SIG-M5 treated with dmso at 0.1 percent for 504 hours (cell line): ENCODE measurements around the gene KHDC4.

Source experiments
- DNase-seq: peaks from one replicate; lab custom pipeline; 2025; ENCODE audit not compliant: unreplicated experiment; lab: John Stamatoyannopoulos, UW

KHDC4 gene

DNA sequence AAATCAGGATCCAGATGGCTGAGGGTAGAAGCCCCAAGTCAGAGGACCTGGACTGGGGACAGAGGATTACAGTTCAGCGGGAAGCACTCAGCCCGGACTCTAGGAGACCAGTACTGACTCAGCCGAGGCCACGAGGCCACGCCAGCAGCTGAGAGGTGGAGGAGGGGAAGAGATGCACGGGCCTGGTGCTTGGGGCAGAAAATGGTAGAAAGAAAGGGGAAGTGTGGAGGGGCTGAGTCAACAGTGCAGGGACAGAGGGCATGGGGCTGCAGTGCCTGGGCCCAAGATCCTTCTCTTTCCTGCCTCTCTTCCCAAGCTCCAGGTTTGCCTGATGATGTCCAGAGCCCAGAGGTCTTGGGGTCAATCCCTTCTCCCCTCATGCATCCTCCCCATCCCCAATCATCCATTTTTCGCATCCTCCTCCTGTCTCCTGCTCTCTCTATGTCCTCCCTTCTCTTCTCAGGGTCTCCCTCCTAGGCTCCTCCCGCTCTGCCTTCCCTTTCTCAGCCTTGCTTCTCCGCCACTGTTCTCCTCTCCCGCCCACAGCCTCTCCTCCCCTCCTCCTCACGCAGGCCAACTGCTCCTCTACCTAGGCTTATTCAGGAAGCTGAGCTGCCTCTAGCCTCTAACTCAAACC lies 36.4 kb upstream of the KHDC4 start:
- peak; percentile 97 for DNase-seq

DNA sequence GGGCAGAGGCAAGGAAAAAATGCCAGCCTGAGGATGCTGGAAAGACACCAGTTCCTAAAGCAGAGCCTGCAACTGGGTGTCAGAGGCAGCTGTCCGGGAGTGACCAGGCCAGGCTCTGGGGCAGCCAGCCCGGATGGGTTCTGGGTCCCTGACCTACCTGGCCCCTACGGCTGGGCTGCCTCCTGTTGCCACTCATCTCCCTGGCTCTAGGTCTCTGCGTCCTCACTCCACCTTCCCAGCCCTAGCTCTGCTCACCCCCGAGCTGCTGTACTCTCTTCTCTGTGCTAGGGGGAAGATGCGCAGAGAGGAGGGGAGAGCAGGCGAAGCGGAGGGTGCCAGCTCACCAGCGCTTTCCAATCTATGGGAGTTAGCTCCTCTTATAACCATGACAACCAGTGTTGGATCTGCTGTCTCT lies 35.2 kb upstream of the KHDC4 start:
- DNase-seq = no peak

DNA sequence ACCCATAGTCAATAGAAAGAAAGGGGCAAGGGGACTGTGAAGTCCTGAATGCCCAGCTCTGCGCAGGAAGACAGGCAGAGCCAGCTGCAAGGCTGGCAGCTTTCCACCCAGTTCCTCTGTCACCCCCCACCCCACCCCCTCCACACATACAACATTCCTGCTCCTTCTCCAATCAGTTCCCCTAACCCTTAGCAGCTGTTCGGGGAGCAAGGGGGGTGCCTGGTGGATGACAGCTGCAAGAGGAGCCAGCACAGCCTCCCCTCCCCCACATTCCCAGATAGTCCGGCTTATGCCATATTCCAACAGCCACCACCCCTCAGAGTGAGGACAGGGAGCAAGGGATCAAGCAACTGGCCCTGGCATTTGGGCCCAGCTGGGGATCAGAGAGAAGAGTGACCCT lies 34.5 kb upstream of the KHDC4 start:
- DNase-seq = no peak

DNA sequence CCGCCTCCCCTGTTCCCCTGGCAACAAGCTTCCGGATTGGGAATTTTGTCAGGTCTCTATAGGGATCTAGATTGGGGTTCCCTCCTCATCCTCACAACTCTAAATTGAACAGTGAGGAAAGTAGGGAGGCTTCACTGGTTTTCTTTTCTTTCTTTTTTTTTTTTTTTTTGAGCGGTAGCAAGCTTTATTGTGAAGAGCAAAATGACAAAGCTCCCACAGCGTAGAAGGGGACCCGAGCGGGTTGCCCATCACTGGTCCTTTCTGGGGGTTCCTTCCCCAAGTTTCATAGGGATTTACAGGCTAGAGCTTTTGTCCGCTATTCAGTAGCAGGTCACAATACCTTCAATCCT lies 33.8 kb upstream of the KHDC4 start:
- no peak for DNase-seq

GRCh38 chr1:155967341-155968050 lies 33.3 kb upstream of the KHDC4 start:
- peak; percentile 35 for DNase-seq

DNA sequence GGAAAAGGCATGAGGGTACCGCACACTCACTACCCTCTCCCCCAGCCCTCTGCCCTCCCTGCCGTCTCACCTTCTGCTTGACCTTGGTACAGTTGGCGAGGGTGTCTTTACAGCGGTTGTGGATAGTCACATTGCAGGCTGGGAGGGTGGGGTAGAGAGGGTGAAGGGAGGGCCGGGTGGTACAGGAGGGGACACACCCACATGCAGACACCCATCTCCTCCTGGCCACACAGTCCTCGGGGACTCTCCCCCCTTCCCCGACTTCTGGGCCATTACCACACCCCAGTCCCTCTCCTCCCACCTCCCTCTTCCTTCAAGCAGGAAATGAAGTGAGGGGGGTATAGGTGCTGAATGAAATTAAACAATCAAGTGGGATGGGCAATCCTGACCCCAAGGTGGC lies 32.5 kb upstream of the KHDC4 start:
- no peak for DNase-seq

- no peak for DNase-seq
Observed at GRCh38 chr1:155966135-155966534, 31.9 kb upstream of the KHDC4 start.

DNA sequence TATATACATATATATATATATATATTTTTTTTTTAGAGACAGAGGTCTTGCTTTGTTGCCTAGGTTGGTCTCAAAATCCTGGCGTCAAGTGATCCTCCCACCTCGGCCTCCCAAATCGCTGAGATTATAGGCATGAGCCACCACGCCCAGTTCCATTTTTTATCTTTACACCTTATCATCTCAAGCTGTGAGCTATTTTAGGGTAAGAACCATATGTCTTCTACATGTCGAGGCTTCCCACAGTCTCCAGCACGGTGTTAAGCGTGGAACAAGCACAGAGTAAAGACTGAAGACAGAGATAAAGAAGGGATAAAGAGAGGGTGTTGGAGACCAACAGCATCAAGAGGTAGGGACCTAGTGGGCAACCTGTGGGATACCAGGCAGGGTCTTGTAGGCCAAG lies 30.0 kb upstream of the KHDC4 start:
- no peak for DNase-seq

GRCh38 chr1:155962599-155963211 lies 28.5 kb upstream of the KHDC4 start:
- DNase-seq = no peak

DNA sequence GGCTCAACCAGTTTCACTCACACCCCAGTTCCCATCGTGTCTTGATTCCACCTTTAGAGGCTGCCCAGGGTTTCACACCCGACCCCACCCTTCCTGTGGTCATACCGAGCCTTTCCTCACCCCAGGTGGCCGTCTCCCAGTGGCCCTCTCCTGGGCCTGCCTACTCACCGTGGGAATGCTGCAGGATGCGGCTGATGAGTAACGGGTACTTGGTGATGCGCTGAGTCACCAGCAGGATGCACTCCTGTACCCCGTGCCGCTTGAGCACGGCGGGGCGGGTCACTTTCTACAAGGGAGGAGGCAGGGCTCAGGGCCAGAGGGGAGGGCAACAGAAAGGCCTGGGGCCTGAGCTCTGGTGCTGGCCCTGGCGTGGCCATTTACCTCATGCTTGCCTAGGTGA lies 27.7 kb upstream of the KHDC4 start:
- DNase-seq = no peak

GRCh38 chr1:155960081-155960745 lies 26.0 kb upstream of the KHDC4 start:
- DNase-seq = no peak

DNA sequence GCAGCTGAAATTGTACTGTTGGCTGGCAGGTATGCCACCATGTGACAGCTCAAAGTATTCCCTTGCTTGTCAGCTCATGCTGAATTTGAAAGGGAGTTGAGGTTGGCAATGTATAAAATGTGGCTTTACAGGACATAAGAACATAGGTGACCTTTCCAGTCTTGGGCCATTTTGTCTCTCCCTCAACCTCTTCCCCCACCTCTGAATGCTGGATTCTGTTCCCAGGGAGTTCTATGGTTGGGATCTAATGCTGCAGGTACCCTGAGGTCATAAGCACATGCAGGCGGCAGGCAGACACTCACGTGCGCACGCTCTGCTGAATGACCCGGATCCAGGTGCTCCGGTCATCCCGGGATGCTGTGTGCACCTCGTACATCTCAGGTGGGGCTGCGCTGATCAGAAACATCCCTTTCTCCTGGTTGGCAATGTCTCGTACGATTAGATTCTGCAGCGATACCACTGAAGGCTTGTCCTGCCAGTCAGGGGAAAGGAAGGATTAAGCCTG lies 23.2 kb upstream of the KHDC4 start:
- no peak for DNase-seq

- DNase-seq = no peak
Observed at GRCh38 chr1:155954645-155955044, 20.4 kb upstream of the KHDC4 start.

DNA sequence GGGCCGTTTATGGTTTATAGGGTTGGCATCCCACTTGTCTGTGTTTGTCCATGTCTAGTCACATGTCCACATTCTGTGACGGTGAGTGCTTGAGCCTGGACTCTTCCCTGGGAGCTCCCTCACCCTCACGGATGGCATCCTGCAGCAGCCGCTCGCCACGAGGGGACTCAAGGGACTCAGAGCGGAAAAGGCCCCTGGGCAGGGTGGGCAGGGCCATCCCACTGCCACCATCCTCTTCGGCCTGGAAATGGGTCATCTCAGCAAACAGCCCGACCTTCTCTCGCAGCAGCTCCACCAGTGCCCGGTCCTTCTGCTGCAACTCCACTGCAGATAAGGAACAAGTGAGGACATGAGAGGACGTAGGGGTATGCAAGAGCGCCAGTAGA lies 18.3 kb upstream of the KHDC4 start:
- DNase-seq = no peak

DNA sequence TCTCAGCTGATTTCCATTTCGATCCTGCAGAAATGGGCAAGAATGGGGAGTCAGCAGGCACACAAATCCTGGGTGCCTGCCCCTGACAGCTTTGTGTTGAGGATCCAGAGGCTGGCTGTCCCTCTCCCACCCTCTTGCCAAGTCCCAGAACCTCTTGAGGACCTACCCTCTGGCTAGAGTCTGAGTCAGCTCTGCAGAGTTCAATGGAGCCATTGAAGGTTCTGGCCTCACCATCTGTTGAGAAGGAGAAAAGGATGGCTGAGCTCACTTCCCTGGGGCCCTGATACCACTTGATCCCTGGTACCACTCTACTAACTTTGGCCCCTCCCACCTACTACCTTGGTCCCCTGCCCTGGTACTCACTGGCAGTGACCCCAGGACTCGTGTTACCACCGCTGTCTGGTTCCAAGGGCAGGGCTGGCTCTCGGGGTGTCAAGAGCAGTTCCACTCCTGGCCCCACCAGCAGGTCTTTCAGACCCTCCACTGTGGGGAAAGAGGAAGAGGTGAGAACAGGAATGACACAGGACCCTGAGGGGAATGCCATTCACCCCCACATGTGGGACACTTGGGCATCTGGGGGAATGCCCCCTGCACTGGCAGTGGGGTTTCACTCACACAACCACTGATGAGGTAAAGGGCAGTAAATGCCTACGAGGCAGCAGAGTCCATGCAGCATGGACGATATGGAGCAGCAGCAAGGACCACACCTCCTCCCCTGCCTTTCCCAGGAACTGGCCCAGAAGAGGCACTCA lies 17.7 kb upstream of the KHDC4 start:
- DNase-seq = no peak

- DNase-seq = no peak
Observed at GRCh38 chr1:155950829-155951228, 16.6 kb upstream of the KHDC4 start.

GRCh38 chr1:155947741-155948140 lies 13.5 kb upstream of the KHDC4 start:
- no peak for DNase-seq

- no peak for DNase-seq
Observed at GRCh38 chr1:155947292-155947691, 13.1 kb upstream of the KHDC4 start.

GRCh38 chr1:155946633-155947219 lies 12.5 kb upstream of the KHDC4 start:
- no peak for DNase-seq

- peak; percentile 52 for DNase-seq
Observed at GRCh38 chr1:155944444-155944799, 10.2 kb upstream of the KHDC4 start.

GRCh38 chr1:155942578-155943141 lies 8.4 kb upstream of the KHDC4 start:
- no peak for DNase-seq
